OCI-LY7 (cell line): ENCODE data around the gene KAZALD1.

Experiments used
- CTCF ChIP-seq: fragments of 200-600 bp; sonication (generic); conservative IDR thresholded peaks from 2 replicates; pipeline ENCODE4 v1.5.1; 2014; ENCODE audit warnings: mild to moderate bottlenecking, antibody characterized with exemption, low read length, moderate library complexity, mixed read lengths
- EZH2phosphoT487 ChIP-seq: fragments of 200-600 bp; sonication (generic); IDR thresholded peaks from 2 replicates; pipeline ENCODE4 v1.6.1; 2018; ENCODE audit warnings: low read depth, borderline replicate concordance, mild to moderate bottlenecking, mixed run types, antibody characterized with exemption, low read length, moderate library complexity, mixed read lengths

DNA sequence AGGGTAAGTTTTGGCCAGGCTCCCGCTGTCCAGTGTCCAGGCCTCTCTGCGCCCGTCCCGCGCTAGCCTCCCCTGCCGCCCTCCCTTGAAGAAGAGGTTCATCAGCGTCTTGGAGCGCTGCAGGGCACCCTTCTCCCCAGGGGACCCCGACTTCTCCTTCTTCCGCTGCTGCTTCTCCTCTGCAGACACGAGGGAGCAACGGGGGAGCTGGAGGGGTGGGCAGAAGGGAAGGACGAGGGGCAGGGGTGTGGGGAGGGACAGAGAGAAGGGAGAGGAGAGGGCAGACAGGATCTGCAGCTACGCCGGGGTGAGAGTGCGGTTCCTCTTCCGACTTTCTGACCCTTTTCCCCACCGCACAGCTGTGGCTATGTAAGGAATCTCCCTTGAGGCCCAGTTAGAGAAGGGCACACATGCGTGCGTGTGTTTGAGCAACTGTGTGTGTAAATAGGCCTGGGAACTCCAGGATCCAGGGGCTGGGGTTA is 43.6 kb upstream of the KAZALD1 start:
- no peak for TF ChIP-seq CTCF
- TF ChIP-seq EZH2phosphoT487, result no peak
